Fibroblast of skin of abdomen (primary cell): ENCODE data around the gene GNAO1.
A peak's percentile ranks its signal among the peaks of the same experiment; 100 is the strongest.

Experiments used
- DNase-seq: peaks from one replicate; pipeline ENCODE4 v3.0.0-alpha.2; 2013

The GNAO1 gene

DNA sequence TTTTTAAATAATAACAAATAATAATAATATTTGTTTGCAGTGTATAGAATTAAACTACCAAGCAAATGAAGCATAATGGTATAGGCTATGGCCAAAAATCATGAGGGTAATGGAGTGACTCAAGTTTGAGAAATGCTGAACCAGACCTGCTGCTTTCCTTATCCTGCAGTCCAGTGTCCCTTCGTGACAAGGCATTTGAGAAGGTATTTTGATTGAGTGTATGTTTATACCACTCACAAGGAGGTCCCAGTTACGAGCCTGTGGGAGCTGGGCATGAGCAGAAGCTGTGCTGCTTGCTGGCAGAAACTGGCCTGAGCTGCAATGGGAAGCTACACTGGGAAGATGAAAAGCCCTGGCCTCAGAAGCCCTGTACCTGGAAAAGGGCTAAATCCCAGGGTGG lies 50.3 kb downstream of the GNAO1 start:
- peak; percentile 9 for DNase-seq

DNA sequence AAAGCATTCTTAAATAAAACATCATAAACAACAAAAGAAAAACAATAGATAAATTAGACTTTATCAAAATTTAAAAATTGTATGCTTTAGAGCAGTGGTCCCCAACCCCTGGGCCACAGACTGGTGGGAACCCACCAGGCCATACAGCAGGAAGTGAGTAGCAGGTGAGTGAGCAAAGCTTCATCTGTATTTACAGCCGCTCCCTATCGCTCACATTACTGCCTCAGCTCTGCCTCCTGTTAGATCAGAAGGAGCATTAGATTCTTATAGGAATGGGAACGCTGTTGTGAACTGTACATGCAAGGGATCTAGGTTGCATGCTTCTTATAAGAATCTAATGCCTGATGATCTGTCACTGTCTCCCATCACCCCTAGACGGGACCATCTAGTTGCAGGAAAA lies 51.5 kb downstream of the GNAO1 start:
- DNase-seq = no peak

DNA sequence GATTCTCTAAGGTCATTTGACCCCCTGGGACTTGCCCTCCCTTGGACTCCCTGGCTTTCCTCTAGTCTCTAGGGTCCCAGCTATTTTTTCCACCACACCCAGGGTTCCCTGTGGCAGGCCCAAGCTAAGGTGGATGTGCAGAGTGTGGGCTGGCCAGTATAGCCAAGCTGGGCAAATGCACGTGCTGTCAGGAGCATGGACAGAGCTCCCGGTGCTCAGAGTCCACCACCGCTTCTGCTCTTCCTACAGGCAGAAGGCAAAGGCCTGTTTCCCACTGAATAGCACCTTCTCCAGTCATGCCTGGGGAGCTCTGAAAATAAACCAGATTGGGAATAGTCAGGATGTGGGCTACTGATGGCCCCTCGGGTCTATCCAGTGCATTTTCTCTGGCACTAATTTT lies 53.3 kb downstream of the GNAO1 start:
- no peak for DNase-seq

DNA sequence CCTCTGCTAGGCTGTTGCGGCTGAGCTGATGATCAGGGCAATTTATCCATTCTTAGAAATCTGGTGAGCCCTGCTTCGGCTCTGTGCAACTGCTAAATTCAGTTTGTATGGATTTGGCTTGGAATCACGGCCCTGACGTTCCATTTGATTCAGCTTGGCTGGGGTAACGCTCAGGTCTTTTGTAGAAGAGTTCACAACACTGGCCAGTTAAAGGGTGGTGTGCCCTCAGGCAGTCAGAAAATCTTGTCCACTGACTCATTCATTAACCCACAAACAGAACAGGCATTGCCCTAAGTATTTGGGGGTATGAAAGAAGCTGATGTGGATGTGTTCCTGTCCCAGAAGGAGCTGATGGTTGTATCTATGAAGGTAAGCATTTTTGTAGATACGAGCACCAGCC lies 53.9 kb downstream of the GNAO1 start:
- DNase-seq = no peak

- DNase-seq = no peak
These were observed 54.9 kb downstream of the GNAO1 start for GRCh38 chr16:56246051-56246817.

GRCh38 chr16:56247018-56247417 lies 55.7 kb downstream of the GNAO1 start:
- no peak for DNase-seq

DNA sequence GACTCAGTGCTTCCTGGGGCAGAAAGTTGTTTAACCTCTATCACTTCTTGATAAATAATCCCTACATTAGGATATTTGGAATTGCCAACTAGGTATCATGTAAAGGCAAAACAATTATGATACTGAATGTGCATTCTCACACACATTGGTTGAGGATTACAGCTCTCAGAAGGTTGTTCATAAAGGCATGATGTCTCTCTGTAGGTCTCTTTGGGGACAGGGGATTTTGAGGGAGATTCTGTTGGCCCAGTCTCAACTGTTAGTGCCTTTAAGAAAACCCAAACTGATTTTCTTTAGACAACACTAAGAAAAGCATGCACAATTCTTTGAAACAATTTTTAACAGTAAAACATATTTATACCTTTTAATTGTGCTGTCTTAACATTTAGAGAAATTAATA lies 56.5 kb downstream of the GNAO1 start:
- no peak for DNase-seq

DNA sequence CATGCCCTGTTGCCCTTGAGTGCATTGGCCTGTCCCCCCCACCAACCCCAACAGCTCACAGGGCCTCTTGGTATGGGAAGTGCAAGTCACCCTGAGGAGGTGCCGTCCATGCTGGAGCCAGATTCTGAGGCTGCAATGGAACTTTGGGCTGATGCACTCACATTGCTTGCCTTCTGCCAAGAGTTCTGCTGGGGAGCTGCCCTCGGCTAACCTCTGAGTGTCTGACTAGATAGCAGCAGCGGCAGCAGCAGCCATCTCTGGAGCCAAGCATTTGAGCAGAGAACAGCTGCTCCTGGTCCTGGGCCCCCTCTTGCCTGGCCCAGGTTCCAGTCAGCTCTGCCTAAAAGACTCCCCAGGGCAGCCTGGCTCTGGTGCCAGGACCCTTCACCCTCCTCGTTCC lies 61.5 kb downstream of the GNAO1 start:
- no peak for DNase-seq

GRCh38 chr16:56255904-56256303 lies 64.6 kb downstream of the GNAO1 start:
- DNase-seq = no peak

DNA sequence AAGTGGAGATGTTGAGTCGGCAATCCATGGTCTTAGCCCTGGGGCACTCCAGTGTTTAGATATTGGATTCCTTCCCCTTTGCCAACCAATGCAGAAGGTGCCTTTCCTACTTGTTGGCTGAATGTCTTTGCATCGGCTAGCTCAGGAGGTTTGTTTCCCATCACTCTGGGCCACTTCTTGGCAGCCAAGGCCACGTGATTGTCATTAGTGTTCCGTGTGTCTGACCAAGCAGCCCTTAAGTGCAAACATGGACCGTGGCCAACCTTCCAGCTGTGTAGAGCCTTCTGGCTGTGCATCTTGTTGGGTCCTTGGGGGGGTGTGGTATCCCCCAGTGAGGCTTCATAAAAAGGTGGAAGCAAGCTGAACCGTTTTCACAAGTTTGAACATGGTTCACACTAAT lies 66.0 kb downstream of the GNAO1 start:
- DNase-seq = no peak

DNA sequence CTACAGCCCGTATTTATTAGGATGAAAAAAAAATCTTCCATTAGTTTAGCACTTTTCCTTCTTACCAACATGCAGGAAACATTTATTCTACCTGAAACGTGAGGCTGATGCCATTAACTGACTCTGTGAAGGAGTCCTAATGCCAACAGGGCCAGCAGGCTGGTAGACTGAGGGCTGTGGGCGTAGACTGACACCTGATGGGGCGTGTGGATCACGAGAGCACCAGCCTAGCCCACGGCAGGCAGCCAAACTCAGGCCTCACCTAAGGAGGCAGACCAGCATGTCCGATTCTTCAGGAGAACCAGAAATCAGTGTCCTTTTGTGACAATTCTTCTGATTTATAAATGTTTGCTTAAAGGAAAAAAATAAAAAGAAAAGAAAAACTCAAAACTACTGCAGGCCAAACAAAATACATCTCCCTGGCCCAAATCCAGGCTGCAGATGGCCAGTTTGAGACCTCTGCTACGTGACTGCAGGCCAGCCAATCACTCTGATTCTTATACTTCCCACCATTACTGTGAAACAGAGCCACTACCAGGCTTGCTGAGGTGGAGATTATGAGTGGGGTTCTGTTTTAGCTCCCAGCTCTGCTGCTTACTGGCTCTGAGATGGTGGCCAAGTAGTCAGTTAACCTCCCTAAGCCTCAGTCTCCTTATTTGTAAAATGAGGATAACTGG lies 66.5 kb downstream of the GNAO1 start:
- no peak for DNase-seq

DNA sequence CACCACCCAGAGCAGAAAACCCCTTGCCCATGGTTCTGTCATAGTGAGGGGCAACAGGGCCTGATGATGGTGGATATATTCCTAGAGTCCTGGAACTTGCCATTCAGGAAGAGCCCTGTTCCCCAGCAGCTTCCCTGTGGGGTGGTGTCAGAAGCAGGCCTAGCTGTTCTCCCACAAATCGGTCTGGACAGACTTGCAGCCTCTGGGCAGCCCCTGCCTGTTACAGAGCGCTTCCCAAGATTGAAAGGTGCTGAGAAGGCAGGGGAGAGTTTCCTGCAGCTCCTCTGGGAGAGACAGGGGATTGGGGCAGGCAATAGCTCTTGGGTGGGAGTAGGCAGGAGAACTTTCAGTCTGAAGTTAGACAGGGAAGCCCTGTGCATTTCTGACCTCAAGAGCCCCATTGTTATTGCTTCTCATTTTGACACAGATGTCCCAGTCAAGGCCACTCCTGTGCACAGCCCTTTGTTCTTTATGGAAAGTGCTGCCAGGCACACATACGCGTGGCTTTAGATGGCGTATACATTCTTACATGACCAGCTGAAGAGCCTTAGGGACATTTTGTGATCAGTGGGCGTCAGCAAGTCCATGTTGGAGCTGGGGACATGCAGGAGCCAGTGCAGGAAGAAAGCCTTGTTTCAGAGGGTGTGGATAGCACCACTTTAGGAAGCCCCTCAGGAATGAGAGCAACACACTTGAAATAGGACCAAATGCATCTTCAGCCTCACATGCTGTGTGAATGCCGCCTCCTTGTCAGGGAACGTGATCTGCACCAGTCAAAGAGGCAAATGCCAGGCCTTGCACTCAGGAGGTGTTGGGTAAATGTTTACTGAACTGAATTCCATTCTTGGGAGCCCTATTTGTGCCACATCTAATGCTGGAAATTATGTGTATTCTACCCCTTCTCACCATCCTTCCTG lies 67.5 kb downstream of the GNAO1 start:
- DNase-seq = no peak

- DNase-seq = no peak
These were observed 68.1 kb downstream of the GNAO1 start for GRCh38 chr16:56259425-56259779.

DNA sequence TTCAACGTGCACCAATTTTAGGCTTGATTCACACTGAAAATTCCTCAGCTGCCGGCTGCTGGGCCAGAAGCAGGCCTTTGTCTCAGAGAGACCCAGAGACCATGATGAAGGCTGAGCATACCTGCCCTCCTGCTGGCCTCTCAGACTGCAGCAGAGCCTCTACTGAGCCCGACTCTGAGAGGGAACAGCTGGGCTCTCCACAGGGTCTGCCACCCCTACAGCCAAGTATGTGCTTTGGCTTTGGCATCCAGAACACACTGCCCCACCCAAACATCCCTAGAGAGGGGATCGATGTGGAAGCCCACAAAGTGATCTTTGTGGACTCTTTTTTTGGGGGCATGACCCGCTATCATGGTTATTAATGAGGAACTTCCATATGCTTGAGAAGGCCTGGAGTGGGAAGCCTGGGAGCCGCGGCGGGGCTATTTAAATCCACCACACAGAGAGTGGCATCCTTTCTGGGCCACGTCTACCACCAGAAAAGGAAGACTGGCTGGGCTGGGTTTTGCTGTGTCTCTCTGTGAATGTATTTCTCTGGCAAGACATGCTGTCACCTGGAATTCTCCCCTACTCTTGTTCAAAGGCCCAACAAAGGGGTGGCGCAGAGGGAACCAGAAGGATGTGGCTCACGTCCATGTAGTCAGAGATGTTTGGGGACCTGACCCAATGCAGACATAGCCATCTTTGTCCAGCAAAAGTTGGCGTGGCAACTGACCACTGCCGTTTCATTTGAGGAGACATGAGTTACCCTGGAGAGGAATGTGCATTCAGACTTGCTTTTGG lies 69.3 kb downstream of the GNAO1 start:
- DNase-seq = no peak

GRCh38 chr16:56261656-56262055 lies 70.4 kb downstream of the GNAO1 start:
- no peak for DNase-seq

- no peak for DNase-seq
These were observed 70.9 kb downstream of the GNAO1 start for GRCh38 chr16:56262148-56262547.

- no peak for DNase-seq
These were observed 71.4 kb downstream of the GNAO1 start for GRCh38 chr16:56262551-56263245.

DNA sequence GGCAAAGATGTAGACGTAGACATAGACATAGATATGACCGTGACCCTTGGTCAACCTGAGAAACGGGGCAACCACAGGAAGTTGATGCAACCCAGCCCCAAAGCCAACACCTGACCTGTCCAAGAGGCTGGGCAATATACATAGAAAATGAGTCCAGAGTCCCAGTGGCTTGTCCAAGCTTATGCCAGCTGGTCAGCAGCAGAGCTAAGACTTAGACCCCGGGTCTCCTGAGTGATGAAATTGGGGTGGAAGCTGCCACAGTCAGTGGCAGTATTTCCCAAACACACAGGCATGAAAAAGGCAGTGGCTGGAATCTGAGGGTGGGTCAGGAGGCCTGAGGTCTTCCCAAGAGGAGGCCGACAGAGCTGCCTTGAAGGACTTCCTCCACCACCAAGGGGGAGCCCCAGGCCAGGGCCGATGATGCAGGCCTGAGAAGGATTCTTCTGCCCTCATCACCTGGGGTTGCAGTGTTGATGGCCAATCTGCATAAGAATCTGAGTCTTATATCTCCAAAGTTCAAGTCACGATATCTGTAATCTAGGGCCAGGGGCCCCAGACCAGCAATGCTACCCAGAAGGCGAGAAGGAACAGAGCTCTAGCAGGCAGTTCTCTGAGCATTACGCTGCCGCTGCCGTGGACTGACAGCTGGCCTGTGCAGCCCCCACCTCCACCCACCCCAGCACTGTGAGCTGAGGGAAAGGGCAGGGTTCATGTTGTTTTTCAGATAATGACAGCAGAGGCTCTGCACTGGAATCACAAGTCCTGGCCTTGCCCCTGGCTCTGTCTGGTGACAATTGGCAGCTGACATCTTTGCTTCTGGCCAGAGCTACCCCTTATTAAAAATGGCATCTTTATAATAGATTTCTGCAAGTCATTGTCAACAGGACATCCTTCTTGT lies 72.7 kb downstream of the GNAO1 start:
- no peak for DNase-seq

DNA sequence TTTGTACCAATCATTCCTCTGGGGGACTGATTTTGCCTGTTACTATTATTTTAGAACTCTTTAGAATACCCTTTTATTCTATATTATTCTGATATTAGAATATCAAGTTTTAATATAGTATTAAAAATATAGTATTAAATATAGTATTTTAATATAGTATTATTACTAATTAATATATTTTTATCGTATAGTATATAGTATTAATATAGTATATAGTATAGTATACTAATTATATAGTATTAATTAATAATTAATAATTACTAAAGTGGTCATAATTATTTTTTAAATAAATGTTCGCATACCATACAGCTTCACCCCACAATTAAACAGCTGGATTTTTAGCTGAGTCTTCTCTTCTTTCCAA lies 73.3 kb downstream of the GNAO1 start:
- no peak for DNase-seq

DNA sequence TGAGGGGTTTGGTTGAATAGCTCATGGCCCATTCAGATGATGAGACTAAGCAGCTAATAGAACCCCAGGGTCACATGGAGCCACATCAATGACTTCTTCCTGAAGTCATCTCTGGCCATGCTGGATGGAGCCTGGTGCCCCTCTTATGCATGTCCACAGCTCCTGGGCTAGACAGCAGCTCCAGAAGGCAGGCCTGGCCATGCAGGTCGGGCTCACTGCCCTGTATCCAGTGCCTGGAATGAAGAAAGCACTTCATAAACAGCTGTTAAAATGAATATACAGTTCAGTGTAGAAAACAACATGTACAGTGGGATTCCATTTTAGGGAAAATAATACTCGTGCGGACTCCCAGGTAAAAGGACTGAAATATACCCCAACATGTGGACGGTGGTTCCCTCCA lies 73.9 kb downstream of the GNAO1 start:
- DNase-seq = no peak

GRCh38 chr16:56265746-56266145 lies 74.5 kb downstream of the GNAO1 start:
- no peak for DNase-seq
